HG03066 (cell line): ENCODE data around the gene DDX39A.
"Not testable (repeated sequence)": the region's sequence is repeated elsewhere in the genome, so short reads cannot be mapped to it uniquely, and the experiment has no call there.

Source experiments
- ATAC-seq: cut with Tn5 transposase; IDR thresholded peaks from one replicate; pipeline ENCODE4 v1.9.1; 2021; ENCODE audit warnings: low read depth; ENCODE audit not compliant: unreplicated experiment

Gene DDX39A

GRCh38 chr19:14419106-14419813, at the start of gene DDX39A:
DDX39A (minus strand) TSS chr19:14419341; CDS start chr19:14413220, 6,121 bp downstream.
- peak; percentile 84 for ATAC-seq

- ATAC-seq: no peak
Measured at GRCh38 chr19:14467816-14468215, 48.7 kb upstream of the DDX39A start.

DNA sequence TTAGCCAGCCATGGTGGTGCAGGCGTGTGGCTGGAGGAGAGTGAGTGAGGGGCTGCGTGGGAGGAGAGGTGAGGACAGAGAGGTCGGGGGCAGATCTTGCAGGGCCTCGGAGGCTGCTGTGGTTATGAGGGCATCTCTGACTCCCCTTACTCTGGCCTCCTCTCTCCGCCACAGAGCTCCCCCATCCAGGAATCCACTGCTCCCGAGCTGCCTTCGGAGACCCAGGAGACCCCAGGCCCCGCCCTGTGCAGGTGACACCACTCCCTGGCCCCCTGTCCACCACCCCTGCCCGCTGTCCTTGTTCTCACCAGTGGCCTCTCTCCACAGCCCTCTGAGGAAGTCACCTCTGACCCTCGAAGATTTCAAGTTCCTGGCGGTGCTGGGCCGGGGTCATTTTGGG, 48.2 kb upstream of the DDX39A start:
- ATAC-seq: no peak

- no peak for ATAC-seq
Measured at GRCh38 chr19:14463747-14464146, 44.6 kb upstream of the DDX39A start.

DNA sequence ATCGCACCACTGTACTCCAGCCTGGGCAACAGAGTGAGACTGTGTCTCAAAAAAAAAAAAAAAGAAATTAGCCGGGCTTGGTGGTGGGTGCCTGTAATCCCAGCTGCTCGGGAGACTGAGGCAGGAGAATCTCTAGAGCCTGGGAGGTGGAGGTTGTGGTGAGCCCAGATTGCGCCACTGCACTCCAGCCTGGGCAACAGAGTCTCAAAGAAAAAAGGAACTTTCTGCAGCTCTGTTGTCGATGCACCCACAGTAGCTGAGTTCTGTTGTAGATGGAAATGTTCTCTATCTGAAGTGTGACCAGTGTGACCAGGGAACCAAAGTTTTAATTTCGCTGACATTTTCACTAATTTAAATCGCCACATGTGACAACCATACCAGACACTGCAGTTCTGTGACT, 43.3 kb upstream of the DDX39A start:
- not testable (repeated sequence) for ATAC-seq

DNA sequence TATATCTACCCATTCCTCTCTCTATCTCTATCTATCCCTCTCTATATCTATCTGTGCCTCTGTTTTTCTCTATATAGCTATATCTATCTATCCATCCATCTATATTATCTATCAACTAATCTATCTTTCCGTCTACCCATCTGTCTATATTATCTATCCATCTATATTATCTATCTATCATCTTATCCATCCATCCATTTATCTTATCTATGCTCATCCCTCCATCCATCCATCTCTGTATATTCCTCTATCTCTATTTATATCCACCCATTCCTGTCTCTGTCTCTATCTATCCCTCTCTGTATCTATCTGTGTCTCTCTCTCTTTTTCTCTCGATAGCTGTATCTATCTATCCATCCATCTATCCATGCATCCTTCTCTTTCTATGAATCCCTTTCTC, 41.8 kb upstream of the DDX39A start:
- no peak for ATAC-seq

GRCh38 chr19:14459703-14460102, 40.6 kb upstream of the DDX39A start:
- no peak for ATAC-seq

- ATAC-seq: not testable (repeated sequence)
Measured at GRCh38 chr19:14452303-14452702, 33.2 kb upstream of the DDX39A start.

DNA sequence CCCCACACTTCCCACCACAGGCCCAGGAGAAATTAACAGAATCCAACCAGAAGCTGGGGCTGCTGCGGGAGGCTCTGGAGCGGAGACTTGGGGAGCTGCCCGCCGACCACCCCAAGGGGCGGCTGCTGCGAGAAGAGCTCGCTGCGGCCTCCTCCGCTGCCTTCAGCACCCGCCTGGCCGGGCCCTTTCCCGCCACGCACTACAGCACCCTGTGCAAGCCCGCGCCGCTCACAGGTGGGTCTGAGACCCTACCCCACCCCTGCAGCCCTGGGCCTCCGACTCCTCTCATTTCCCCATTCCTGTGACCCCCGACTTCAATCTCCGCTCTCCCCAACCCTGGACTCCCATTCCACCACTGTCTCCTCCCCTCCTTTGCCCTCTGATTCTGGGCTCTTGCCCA, 31.7 kb upstream of the DDX39A start:
- ATAC-seq: no peak

- no peak for ATAC-seq
Measured at GRCh38 chr19:14450168-14450874, 31.2 kb upstream of the DDX39A start.

DNA sequence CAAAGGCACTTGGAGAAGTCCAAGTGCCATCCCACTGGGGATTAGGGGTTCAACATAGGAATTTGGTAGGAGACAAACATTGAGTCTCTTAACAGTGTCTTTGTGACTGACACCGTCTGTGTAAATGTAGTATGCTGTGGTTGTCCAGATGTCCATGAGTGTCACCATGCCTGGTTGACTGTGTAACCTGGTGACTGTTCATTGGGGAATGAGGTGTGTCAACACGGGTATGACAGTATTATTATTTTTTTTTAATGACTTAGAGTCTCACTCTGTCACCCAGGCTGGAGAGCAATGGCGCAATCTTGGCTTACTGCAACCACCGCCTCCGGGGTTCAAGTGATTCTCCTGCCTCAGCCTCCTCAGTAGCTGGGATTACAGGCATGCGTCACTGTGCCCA, 30.2 kb upstream of the DDX39A start:
- no peak for ATAC-seq

DNA sequence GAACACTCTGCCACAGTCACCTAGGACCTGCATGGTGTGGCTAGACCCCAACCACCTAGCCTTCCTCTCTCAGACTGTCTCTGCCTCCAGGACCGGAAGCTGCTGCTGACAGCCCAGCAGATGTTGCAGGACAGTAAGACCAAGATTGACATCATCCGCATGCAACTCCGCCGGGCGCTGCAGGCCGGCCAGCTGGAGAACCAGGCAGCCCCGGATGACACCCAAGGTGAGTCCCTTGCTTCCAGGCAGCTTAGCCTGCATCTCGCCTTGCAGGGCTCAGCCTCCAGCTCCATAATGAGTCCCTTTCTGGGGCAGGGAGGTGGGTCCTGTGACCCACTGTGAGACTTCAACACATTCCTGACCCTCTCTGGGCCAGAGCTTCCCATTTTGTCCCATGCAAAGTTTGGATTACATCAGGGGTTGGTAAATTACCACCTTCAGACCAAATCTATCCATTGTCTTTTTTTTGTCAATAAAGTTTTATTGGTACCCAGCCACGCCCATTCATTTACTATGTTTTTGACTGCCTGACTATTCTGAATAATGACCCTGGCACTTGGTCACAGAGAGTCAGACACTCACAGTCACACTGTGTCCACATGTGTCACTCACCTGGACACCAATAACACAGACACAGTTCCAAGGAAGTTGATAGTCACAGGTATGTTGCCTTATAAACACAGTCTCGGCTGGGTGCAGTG, 27.3 kb upstream of the DDX39A start:
- ATAC-seq: no peak

GRCh38 chr19:14443632-14444216, 24.6 kb upstream of the DDX39A start:
- ATAC-seq: no peak

DNA sequence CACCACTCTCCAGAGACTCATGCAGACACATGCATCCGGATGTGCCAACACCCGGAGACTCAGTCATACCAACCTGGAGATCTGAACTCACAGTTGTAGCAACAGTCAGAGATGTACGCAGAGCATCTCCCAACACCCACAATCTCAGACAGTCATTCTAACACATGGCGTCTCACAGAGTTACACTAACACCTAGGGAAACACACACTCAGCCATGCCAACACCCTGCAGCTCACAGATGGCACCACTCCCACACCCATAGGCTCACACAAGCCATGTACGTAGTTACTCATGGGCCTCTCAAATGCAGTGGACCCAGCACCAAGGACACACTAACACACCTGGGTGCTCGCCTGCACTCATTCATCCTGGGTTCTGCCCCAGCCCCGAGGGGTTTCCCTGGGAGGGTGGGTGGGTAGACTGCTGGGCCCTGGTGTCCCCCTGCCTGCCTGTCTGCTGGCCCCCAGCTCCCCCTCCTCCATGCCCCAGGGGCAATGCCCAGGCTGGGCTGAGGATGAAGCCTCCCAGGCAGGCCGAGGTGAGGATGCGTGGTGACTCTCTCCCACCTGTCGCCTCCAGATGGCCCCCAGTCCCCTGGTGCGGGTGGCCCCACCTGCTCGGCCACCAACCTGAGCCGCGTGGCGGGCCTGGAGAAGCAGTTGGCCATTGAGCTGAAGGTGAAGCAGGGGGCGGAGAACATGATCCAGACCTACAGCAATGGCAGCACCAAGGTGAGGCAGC, 23.9 kb upstream of the DDX39A start:
- no peak for ATAC-seq

- ATAC-seq: no peak
Measured at GRCh38 chr19:14441041-14441938, 22.1 kb upstream of the DDX39A start.

DNA sequence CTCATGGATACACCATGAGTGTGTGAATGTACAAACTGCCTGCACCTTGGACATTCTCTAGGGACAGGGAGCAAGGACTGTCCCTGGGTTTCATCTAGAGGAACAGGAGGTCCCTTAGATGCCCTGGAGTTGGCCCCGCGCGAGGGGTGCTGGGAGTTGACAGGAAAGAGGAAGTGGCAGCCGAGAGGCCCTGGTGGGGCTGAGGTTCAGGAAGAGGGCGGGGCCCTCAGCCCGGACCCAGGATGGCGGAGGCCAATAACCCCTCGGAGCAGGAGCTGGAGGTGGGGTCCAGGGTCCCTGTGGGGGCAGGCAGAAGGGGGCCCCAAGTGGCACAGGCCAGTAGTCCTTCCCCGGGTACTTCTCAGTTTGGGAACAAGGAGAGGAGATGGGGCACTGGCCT, 20.9 kb upstream of the DDX39A start:
- peak; percentile 87 for ATAC-seq

GRCh38 chr19:14439014-14439413, 19.9 kb upstream of the DDX39A start:
- no peak for ATAC-seq

- no peak for ATAC-seq
Measured at GRCh38 chr19:14437578-14438140, 18.5 kb upstream of the DDX39A start.
